Effector memory CD8-positive, alpha-beta T cell (primary cell): ENCODE data around the gene MCF2L2.

ENCODE experiments used
- ATAC-seq: fragments of 150-1000 bp; cut with Tn5 transposase; replicated peaks from 2 replicates; pipeline ENCODE4 v1.10.0; 2021; ENCODE audit warnings: mild to moderate bottlenecking, moderate library complexity
- DNase-seq, 3 experiments: peaks; one replicate each; pipeline ENCODE4 v3.0.0; 2021
- H3K27ac Mint-ChIP-seq, 2 donors: one replicate each; pipeline ENCODE4 v1.8.0; 2022; ENCODE audit warnings: mild to moderate bottlenecking in 2 of 2, mixed read lengths in 2 of 2, moderate library complexity in 2 of 2
- H3K27me3 Mint-ChIP-seq, 2 donors: one replicate each; pipeline ENCODE4 v1.8.0; 2022; ENCODE audit warnings: mixed read lengths in 2 of 2
- H3K36me3 Mint-ChIP-seq: one replicate; pipeline ENCODE4 v1.8.0; 2022; ENCODE audit warnings: mild to moderate bottlenecking, moderate library complexity, mixed read lengths; ENCODE audit not compliant: insufficient read depth
- H3K4me1 Mint-ChIP-seq, 2 donors: one replicate each; pipeline ENCODE4 v1.8.0; 2022; ENCODE audit warnings: low read depth in 2 of 2, mixed read lengths in 2 of 2
- H3K4me3 Mint-ChIP-seq, 2 donors: one replicate each; pipeline ENCODE4 v1.8.0; 2022; ENCODE audit warnings: mild to moderate bottlenecking in 2 of 2, mixed read lengths in 2 of 2, moderate library complexity in 2 of 2
- H3K9me3 Mint-ChIP-seq, 2 donors: one replicate each; pipeline ENCODE4 v1.8.0; 2022; ENCODE audit warnings: mixed read lengths in 2 of 2

Gene MCF2L2

GRCh38 chr3:183218826-183219225 lies 209.6 kb downstream of the MCF2L2 start:
- H3K36me3 Mint-ChIP-seq: no peaks in the 10 kb centered on the region
- no peak for DNase-seq
- no peak for ATAC-seq
- H3K4me1 Mint-ChIP-seq: no peaks in the 10 kb centered on the region
- H3K27me3 Mint-ChIP-seq: no peaks in the 10 kb centered on the region
- no peaks in the 10 kb centered on the region for H3K9me3 Mint-ChIP-seq
- H3K27ac Mint-ChIP-seq: no peak overlapping the region
- H3K4me3 Mint-ChIP-seq: no peak overlapping the region

- Mint-ChIP-seq H3K4me1 (no peaks in the 10 kb centered on the region), H3K27ac (no peak overlapping the region), H3K27me3 (no peaks in the 10 kb centered on the region), H3K9me3 (no peaks in the 10 kb centered on the region), H3K4me3 (no peak overlapping the region), H3K36me3 (no peaks in the 10 kb centered on the region)
- DNase-seq (no peak), ATAC-seq (no peak)
These were observed 210.7 kb downstream of the MCF2L2 start for GRCh38 chr3:183217548-183218332.

GRCh38 chr3:183215591-183216202 lies 212.7 kb downstream of the MCF2L2 start:
- no peaks in the 10 kb centered on the region for H3K9me3 Mint-ChIP-seq
- H3K4me1 Mint-ChIP-seq: no peaks in the 10 kb centered on the region
- no peak overlapping the region for H3K4me3 Mint-ChIP-seq
- ATAC-seq (no peak), DNase-seq (no peak)
- no peaks in the 10 kb centered on the region for H3K36me3 Mint-ChIP-seq
- H3K27me3 Mint-ChIP-seq: no peaks in the 10 kb centered on the region
- H3K27ac Mint-ChIP-seq: no peak overlapping the region

- Mint-ChIP-seq H3K27ac (no peak overlapping the region), H3K4me1 (no peaks in the 10 kb centered on the region), H3K9me3 (no peaks in the 10 kb centered on the region), H3K27me3 (no peaks in the 10 kb centered on the region), H3K4me3 (no peak overlapping the region), H3K36me3 (no peaks in the 10 kb centered on the region)
- no peak for ATAC-seq
- DNase-seq: no peak
These were observed 214.2 kb downstream of the MCF2L2 start for GRCh38 chr3:183214277-183214612.

GRCh38 chr3:183213415-183214276 lies 214.8 kb downstream of the MCF2L2 start:
- Mint-ChIP-seq H3K9me3 (no peaks in the 10 kb centered on the region), H3K27ac (no peak overlapping the region), H3K36me3 (no peaks in the 10 kb centered on the region), H3K4me3 (no peak overlapping the region), H3K27me3 (no peaks in the 10 kb centered on the region), H3K4me1 (no peaks in the 10 kb centered on the region)
- ATAC-seq (no peak), DNase-seq (no peak)

GRCh38 chr3:183212565-183212964 lies 215.9 kb downstream of the MCF2L2 start:
- no peak for DNase-seq
- no peaks in the 10 kb centered on the region for H3K27me3 Mint-ChIP-seq
- no peak overlapping the region for H3K27ac Mint-ChIP-seq
- peak; percentile 39 for ATAC-seq
- H3K36me3 Mint-ChIP-seq: no peaks in the 10 kb centered on the region
- no peaks in the 10 kb centered on the region for H3K4me1 Mint-ChIP-seq
- no peak overlapping the region for H3K4me3 Mint-ChIP-seq
- H3K9me3 Mint-ChIP-seq: no peaks in the 10 kb centered on the region

GRCh38 chr3:183212096-183212495 lies 216.3 kb downstream of the MCF2L2 start:
- DNase-seq (no peak), ATAC-seq (no peak)
- H3K9me3 Mint-ChIP-seq: no peaks in the 10 kb centered on the region
- H3K4me1 Mint-ChIP-seq: no peaks in the 10 kb centered on the region
- H3K27me3 Mint-ChIP-seq: no peaks in the 10 kb centered on the region
- H3K4me3 Mint-ChIP-seq: no peak overlapping the region
- H3K36me3 Mint-ChIP-seq: no peaks in the 10 kb centered on the region
- no peak overlapping the region for H3K27ac Mint-ChIP-seq

- Mint-ChIP-seq H3K4me3 (no peak overlapping the region), H3K36me3 (no peaks in the 10 kb centered on the region), H3K4me1 (no peaks in the 10 kb centered on the region), H3K27ac (no peak overlapping the region), H3K9me3 (no peaks in the 10 kb centered on the region), H3K27me3 (no peaks in the 10 kb centered on the region)
- ATAC-seq: no peak
- DNase-seq: no peak
These were observed 217.1 kb downstream of the MCF2L2 start for GRCh38 chr3:183211352-183211751.

- Mint-ChIP-seq H3K4me3 (no peak overlapping the region), H3K36me3 (no peaks in the 10 kb centered on the region), H3K27ac (no peak overlapping the region), H3K9me3 (no peaks in the 10 kb centered on the region), H3K4me1 (no peaks in the 10 kb centered on the region), H3K27me3 (no peaks in the 10 kb centered on the region)
- no peak for ATAC-seq
- DNase-seq: no peak
These were observed 217.5 kb downstream of the MCF2L2 start for GRCh38 chr3:183210862-183211341.

- H3K36me3 Mint-ChIP-seq: no peaks in the 10 kb centered on the region
- DNase-seq: no peak
- no peaks in the 10 kb centered on the region for H3K9me3 Mint-ChIP-seq
- no peak overlapping the region for H3K4me3 Mint-ChIP-seq
- no peak overlapping the region for H3K27ac Mint-ChIP-seq
- ATAC-seq: no peak
- H3K27me3 Mint-ChIP-seq: no peaks in the 10 kb centered on the region
- no peaks in the 10 kb centered on the region for H3K4me1 Mint-ChIP-seq
These were observed 218.1 kb downstream of the MCF2L2 start for GRCh38 chr3:183210341-183210740.

GRCh38 chr3:183208800-183209199 lies 219.6 kb downstream of the MCF2L2 start:
- Mint-ChIP-seq H3K36me3 (no peaks in the 10 kb centered on the region), H3K27ac (no peak overlapping the region)

GRCh38 chr3:183208260-183208659 lies 220.2 kb downstream of the MCF2L2 start:
- H3K4me1 Mint-ChIP-seq: no peaks in the 10 kb centered on the region
- H3K27ac Mint-ChIP-seq: no peak overlapping the region
- no peak for DNase-seq
- H3K27me3 Mint-ChIP-seq: no peaks in the 10 kb centered on the region
- no peak overlapping the region for H3K4me3 Mint-ChIP-seq
- no peak for ATAC-seq
- H3K9me3 Mint-ChIP-seq: peaks cover 0 to 1% of the 10 kb centered on the region in 2 donors
- no peaks in the 10 kb centered on the region for H3K36me3 Mint-ChIP-seq

More at GRCh38 chr3:183208800-183209199, 219.6 kb downstream of the MCF2L2 start:
- H3K4me3 Mint-ChIP-seq: no peak overlapping the region
- ATAC-seq: no peak
- no peaks in the 10 kb centered on the region for H3K27me3 Mint-ChIP-seq
- H3K4me1 Mint-ChIP-seq: no peaks in the 10 kb centered on the region
- no peaks in the 10 kb centered on the region for H3K9me3 Mint-ChIP-seq
- DNase-seq: no peak

- DNase-seq: no peak
- H3K4me3 Mint-ChIP-seq: no peak overlapping the region
- H3K36me3 Mint-ChIP-seq: no peaks in the 10 kb centered on the region
- peaks cover 8 to 13% of the 10 kb centered on the region in 2 donors for H3K4me1 Mint-ChIP-seq
- H3K27ac Mint-ChIP-seq: peak overlapping the region in 1 of 2 donors; percentile 35
- H3K27me3 Mint-ChIP-seq: no peaks in the 10 kb centered on the region
- ATAC-seq: no peak
- H3K9me3 Mint-ChIP-seq: peaks cover 0 to 1% of the 10 kb centered on the region in 2 donors
These were observed 224.7 kb downstream of the MCF2L2 start for GRCh38 chr3:183203670-183204069.
